ENCODE data around the gene MAP1LC3B.
A peak's percentile ranks its signal among the peaks of the same experiment; 100 is the strongest.

MAP1LC3B gene

GRCh38 chr16:87392821-87393679 lies 914 bp downstream of the MAP1LC3B start (continued):
- TF ChIP-seq ZNF830 (tag by site-specific recombination; IDR thresholded peaks at IDR 0.05; ENCODE audit: low read depth) (no peak), ZNF146 (tag by site-specific recombination; IDR thresholded peaks at IDR 0.05) (no peak), REST (tag by site-specific recombination; IDR thresholded peaks at IDR 0.05) (no peak), ZSCAN18 (tag by site-specific recombination; IDR thresholded peaks at IDR 0.05) (no peak), ZEB2 (tag by site-specific recombination; IDR thresholded peaks at IDR 0.05) (peak; percentile 78), ZFHX2 (tag by site-specific recombination; conservative IDR thresholded peaks at IDR 0.05) (no peak), ZNF768 (tag by site-specific recombination; IDR thresholded peaks at IDR 0.05) (no peak), ZNF214 (tag by site-specific recombination; IDR thresholded peaks at IDR 0.05; ENCODE audit: borderline replicate concordance) (no peak), ZNF660 (tag by site-specific recombination; IDR thresholded peaks at IDR 0.05) (0 out of 2 replicates have a peak, but pooled peaks have one; percentile 11)
- TF ChIP-seq, protein P1, sequence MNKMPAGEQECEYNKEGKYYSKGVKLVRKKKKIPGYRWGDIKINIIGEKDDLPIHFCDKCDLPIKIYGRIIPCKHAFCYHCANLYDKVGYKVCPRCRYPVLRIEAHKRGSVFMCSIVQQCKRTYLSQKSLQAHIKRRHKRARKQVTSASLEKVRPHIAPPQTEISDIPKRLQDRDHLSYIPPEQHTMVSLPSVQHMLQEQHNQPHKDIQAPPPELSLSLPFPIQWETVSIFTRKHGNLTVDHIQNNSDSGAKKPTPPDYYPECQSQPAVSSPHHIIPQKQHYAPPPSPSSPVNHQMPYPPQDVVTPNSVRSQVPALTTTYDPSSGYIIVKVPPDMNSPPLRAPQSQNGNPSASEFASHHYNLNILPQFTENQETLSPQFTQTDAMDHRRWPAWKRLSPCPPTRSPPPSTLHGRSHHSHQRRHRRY (tag by site-specific recombination; IDR thresholded peaks at IDR 0.05) = no peak

GRCh38 chr16:87393680-87394055 lies 1.5 kb downstream of the MAP1LC3B start:
- Histone ChIP-seq H3K36me3 (ENCODE audit: control insufficient read depth in 2 of 2, insufficient read depth in 1 of 2, low read length in 2 of 2) (peaks cover 0 to 10% of the 10 kb centered on the region in 2 experiments; a peak in 1 of 3 replicates), H3K27ac (ENCODE audit: extremely low read depth, low read depth, low read length) (no peak overlapping the region), H3K9me3 (ENCODE audit: control insufficient read depth, insufficient read depth, low read depth, low read length) (no peaks in the 10 kb centered on the region), H3K4me1 (ENCODE audit: control insufficient read depth, insufficient read depth, low read length) (peaks cover 7% of the 10 kb centered on the region), H3K4me3 (ENCODE audit: low read depth, low read length) (peak overlapping the region; percentile 75)
- POLR2A ChIA-PET = interaction anchor here (0.7 to 2.6 kb wide), 2 partner anchors 10 to 76 kb away, joined by 4 to 25 read pairs; partner anchors contain the start of genes C16orf95 and FBXO31
- CTCF ChIA-PET = interaction anchor here (1.3 to 3.0 kb wide), 4 partner anchors 9 to 242 kb away, joined by 3 to 27 read pairs (median 6); partner anchors contain the start of gene FBXO31
- no peak for TF ChIP-seq KLF10 (tag by site-specific recombination; IDR thresholded peaks at IDR 0.05)
- TF ChIP-seq SETDB1 (IDR thresholded peaks at IDR 0.05; ENCODE audit: insufficient read length, low read length) = no peak
- no peak for TF ChIP-seq PRDM4 (tag by site-specific recombination; IDR thresholded peaks at IDR 0.05)
- no peak for TF ChIP-seq ZNF777 (tag by site-specific recombination; IDR thresholded peaks at IDR 0.05; ENCODE audit: borderline replicate concordance)
- TF ChIP-seq ZNF626 (tag by site-specific recombination; IDR thresholded peaks at IDR 0.05) = no peak
- no peak for TF ChIP-seq ZSCAN23 (tag by site-specific recombination; IDR thresholded peaks at IDR 0.05)
- no peak for TF ChIP-seq KLF8 (tag by site-specific recombination; IDR thresholded peaks at IDR 0.05)
- TF ChIP-seq HOXC10 (CRISPR knock-in tag; IDR thresholded peaks at IDR 0.05) = no peak
- no peak for TF ChIP-seq ZBTB49 (tag by site-specific recombination; IDR thresholded peaks at IDR 0.05; ENCODE audit: low read depth)
- TF ChIP-seq ZNF704 (tag by site-specific recombination; IDR thresholded peaks at IDR 0.05) = no peak
- no peak for TF ChIP-seq ZNF292 (tag by site-specific recombination; IDR thresholded peaks at IDR 0.05; ENCODE audit: borderline replicate concordance, low read depth)
- TF ChIP-seq ZFP41 (tag by site-specific recombination; IDR thresholded peaks at IDR 0.05; ENCODE audit: borderline replicate concordance) = no peak
